Mesenchymal stem cell (in vitro differentiated cells and primary cell): ENCODE data around the gene OTX1.

Source experiments
- DNase-seq: peaks from one replicate; pipeline ENCODE4 v3.0.0-alpha.2; 2013
- H2AFZ ChIP-seq: one replicate; pipeline ENCODE4 v1.6.1; 2013; ENCODE audit warnings: low read depth, mild to moderate bottlenecking, control low read depth, inconsistent platforms, low read length, moderate library complexity
- H2AK5ac ChIP-seq: 2 replicates; pipeline ENCODE4 v1.6.1; 2013; ENCODE audit warnings: low read length, moderate library complexity, mild to moderate bottlenecking, inconsistent platforms; ENCODE audit not compliant: severe bottlenecking
- H2BK120ac ChIP-seq: one replicate; pipeline ENCODE4 v1.6.1; 2013; ENCODE audit warnings: low read depth, mild to moderate bottlenecking, inconsistent platforms, low read length, moderate library complexity
- H2BK12ac ChIP-seq, 2 experiments: one replicate each; pipeline ENCODE4 v1.6.1; 2013; ENCODE audit warnings: inconsistent platforms in 2 of 2, low read length in 2 of 2, mild to moderate bottlenecking in 2 of 2, moderate library complexity in 2 of 2, control low read depth in 1 of 2
- H2BK15ac ChIP-seq: one replicate; pipeline ENCODE4 v1.6.1; 2013; ENCODE audit warnings: mild to moderate bottlenecking, low read depth, inconsistent platforms; ENCODE audit not compliant: poor library complexity, severe bottlenecking
- H2BK5ac ChIP-seq: 2 replicates; pipeline ENCODE4 v1.6.1; 2013; ENCODE audit warnings: low read depth, mild to moderate bottlenecking, low read length, control low read depth, inconsistent platforms; ENCODE audit not compliant: poor library complexity, severe bottlenecking
- H3K14ac ChIP-seq, 2 experiments: one replicate each; pipeline ENCODE4 v1.6.1; 2013; ENCODE audit warnings: inconsistent platforms in 2 of 2, low read length in 2 of 2, control low read depth in 1 of 2, mild to moderate bottlenecking in 1 of 2, moderate library complexity in 1 of 2
- H3K18ac ChIP-seq, 2 experiments: one replicate each; pipeline ENCODE4 v1.6.1; 2013; ENCODE audit warnings: inconsistent platforms in 2 of 2, low read length in 2 of 2, control low read depth in 1 of 2, low read depth in 1 of 2, mild to moderate bottlenecking in 1 of 2
- H3K23ac ChIP-seq, 2 experiments: one replicate each; pipeline ENCODE4 v1.6.1; 2013; ENCODE audit warnings: inconsistent platforms in 2 of 2, low read length in 2 of 2, mild to moderate bottlenecking in 2 of 2, moderate library complexity in 2 of 2, control low read depth in 1 of 2
- H3K27ac ChIP-seq: 2 replicates; pipeline ENCODE4 v1.5.1; 2013; ENCODE audit warnings: mild to moderate bottlenecking, moderate library complexity, low read length, control low read depth, inconsistent platforms; ENCODE audit not compliant: poor library complexity, severe bottlenecking
- H3K27me3 ChIP-seq, 2 experiments: 2 replicates each; pipeline versions ENCODE4 v1.6.1 to v1.7.0; 2013; ENCODE audit warnings: low read length in 2 of 2, mild to moderate bottlenecking in 2 of 2, moderate library complexity in 2 of 2, control low read depth in 1 of 2, inconsistent platforms in 1 of 2; ENCODE audit not compliant: control insufficient read depth in 1 of 2, insufficient read depth in 1 of 2
- H3K36me3 ChIP-seq, 2 experiments: 2 replicates each; pipeline versions ENCODE4 v1.6.1 to v1.7.0; 2013; ENCODE audit warnings: low read length in 2 of 2, control low read depth in 1 of 2, inconsistent platforms in 1 of 2, low read depth in 1 of 2, mild to moderate bottlenecking in 1 of 2; ENCODE audit not compliant: insufficient read depth in 2 of 2, control insufficient read depth in 1 of 2
- H3K4ac ChIP-seq, 2 experiments: one replicate each; pipeline ENCODE4 v1.6.1; 2013; ENCODE audit warnings: inconsistent platforms in 2 of 2, low read length in 2 of 2, mild to moderate bottlenecking in 2 of 2, moderate library complexity in 2 of 2, control low read depth in 1 of 2, low read depth in 1 of 2
- H3K4me1 ChIP-seq: 2 replicates; pipeline ENCODE4 v1.6.1; 2013; ENCODE audit warnings: low read depth, low read length, control low read depth; ENCODE audit not compliant: control insufficient read depth, insufficient read depth
- H3K4me2 ChIP-seq: 2 replicates; pipeline ENCODE4 v1.6.1; 2013; ENCODE audit warnings: low read length, mild to moderate bottlenecking, inconsistent platforms; ENCODE audit not compliant: poor library complexity, severe bottlenecking
- H3K4me3 ChIP-seq, 2 experiments: 2 replicates each; pipeline versions ENCODE4 v1.5.1 to v1.7.0; 2013; ENCODE audit warnings: low read length in 2 of 2, mild to moderate bottlenecking in 2 of 2, control low read depth in 1 of 2, low read depth in 1 of 2; ENCODE audit not compliant: insufficient read depth in 1 of 2
- H3K79me1 ChIP-seq: replicated peaks from 2 replicates; pipeline ENCODE4 v1.6.1; 2013; ENCODE audit warnings: mild to moderate bottlenecking, control low read depth, low read length, inconsistent platforms; ENCODE audit not compliant: poor library complexity, severe bottlenecking
- H3K9ac ChIP-seq: 2 replicates; pipeline ENCODE4 v1.7.0; 2013; ENCODE audit warnings: mild to moderate bottlenecking, low read length, moderate library complexity
- H3K9me3 ChIP-seq: 2 replicates; pipeline ENCODE4 v1.7.0; 2013; ENCODE audit warnings: mild to moderate bottlenecking, low read length; ENCODE audit not compliant: control insufficient read depth
- H4K8ac ChIP-seq: one replicate; pipeline ENCODE4 v1.6.1; 2013; ENCODE audit warnings: inconsistent platforms, mild to moderate bottlenecking, low read length, moderate library complexity
- H4K91ac ChIP-seq: one replicate; pipeline ENCODE4 v1.6.1; 2013; ENCODE audit warnings: mild to moderate bottlenecking, low read length, inconsistent platforms
- WGBS: methylation state at CpG from one replicate; pipeline ENCODE4 v1.1.7; 2013; ENCODE audit warnings: mixed read lengths; 5-methylcytosine and 5-hydroxymethylcytosine counted together

The OTX1 gene

DNA sequence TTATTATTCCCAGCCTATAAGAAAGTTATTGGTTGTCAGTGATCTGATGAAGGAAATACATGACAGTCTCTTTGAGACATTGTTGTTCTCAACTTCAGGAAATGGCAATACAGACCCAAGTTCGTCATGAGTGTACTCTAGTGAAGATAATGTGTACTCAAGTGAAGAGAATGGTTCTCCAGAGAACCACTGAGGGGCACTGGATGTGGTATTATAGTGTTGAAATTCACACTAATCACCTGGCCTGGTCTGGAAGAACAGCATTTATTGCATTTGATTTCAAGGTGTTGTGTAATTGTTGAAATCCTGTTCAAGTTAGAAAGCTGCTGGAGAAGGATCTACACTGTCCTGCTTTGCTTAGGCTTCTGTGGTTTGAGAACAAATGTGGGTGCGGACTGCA lies 23.4 kb upstream of the OTX1 start:
- H2AFZ ChIP-seq: no peak overlapping the region
- 92% methylated on average over 2 of the region's 2 CpGs for WGBS
- H3K27ac ChIP-seq: no peak overlapping the region
- H3K18ac ChIP-seq: no peak overlapping the region
- H3K36me3 ChIP-seq: peaks cover 5 to 82% of the 10 kb centered on the region in 2 experiments
- no peak overlapping the region for H4K8ac ChIP-seq
- DNase-seq: no peak
- no peak overlapping the region for H3K4me3 ChIP-seq
- no peaks in the 10 kb centered on the region for H3K27me3 ChIP-seq
- no peak overlapping the region for H3K9ac ChIP-seq
- no peak overlapping the region for H3K4ac ChIP-seq
- H3K23ac ChIP-seq: no peak overlapping the region
- no peak overlapping the region for H2BK5ac ChIP-seq
- H2BK12ac ChIP-seq: no peak overlapping the region
- no peak overlapping the region for H2BK120ac ChIP-seq
- no peak overlapping the region for H3K14ac ChIP-seq
- H3K79me1 ChIP-seq: no peaks in the 10 kb centered on the region
- no peak overlapping the region for H2AK5ac ChIP-seq
- H3K9me3 ChIP-seq: no peaks in the 10 kb centered on the region
- no peak overlapping the region for H4K91ac ChIP-seq
- H2BK15ac ChIP-seq: no peak overlapping the region
- H3K4me2 ChIP-seq: no peak overlapping the region
- peaks cover 2% of the 10 kb centered on the region for H3K4me1 ChIP-seq

GRCh38 chr2:63029058-63029457 lies 21.6 kb upstream of the OTX1 start:
- peaks cover 2% of the 10 kb centered on the region for H3K4me1 ChIP-seq
- H3K4ac ChIP-seq: no peak overlapping the region
- 100% methylated on average over 1 of the region's 1 CpG for WGBS
- peaks cover under 1 to 70% of the 10 kb centered on the region in 2 experiments for H3K36me3 ChIP-seq
- no peak overlapping the region for H3K4me3 ChIP-seq
- no peaks in the 10 kb centered on the region for H3K9me3 ChIP-seq
- no peak overlapping the region for H3K18ac ChIP-seq
- H3K27ac ChIP-seq: peak overlapping the region; percentile 35
- no peak overlapping the region for H2BK15ac ChIP-seq
- H4K8ac ChIP-seq: no peak overlapping the region
- H2BK12ac ChIP-seq: no peak overlapping the region
- no peak overlapping the region for H3K9ac ChIP-seq
- H3K4me2 ChIP-seq: no peak overlapping the region
- no peak overlapping the region for H3K23ac ChIP-seq
- H3K27me3 ChIP-seq: no peaks in the 10 kb centered on the region
- no peak overlapping the region for H3K14ac ChIP-seq
- no peak for DNase-seq
- H2BK120ac ChIP-seq: no peak overlapping the region
- no peak overlapping the region for H2AFZ ChIP-seq
- H4K91ac ChIP-seq: no peak overlapping the region
- no peak overlapping the region for H2BK5ac ChIP-seq
- H2AK5ac ChIP-seq: no peak overlapping the region
- no peaks in the 10 kb centered on the region for H3K79me1 ChIP-seq

DNA sequence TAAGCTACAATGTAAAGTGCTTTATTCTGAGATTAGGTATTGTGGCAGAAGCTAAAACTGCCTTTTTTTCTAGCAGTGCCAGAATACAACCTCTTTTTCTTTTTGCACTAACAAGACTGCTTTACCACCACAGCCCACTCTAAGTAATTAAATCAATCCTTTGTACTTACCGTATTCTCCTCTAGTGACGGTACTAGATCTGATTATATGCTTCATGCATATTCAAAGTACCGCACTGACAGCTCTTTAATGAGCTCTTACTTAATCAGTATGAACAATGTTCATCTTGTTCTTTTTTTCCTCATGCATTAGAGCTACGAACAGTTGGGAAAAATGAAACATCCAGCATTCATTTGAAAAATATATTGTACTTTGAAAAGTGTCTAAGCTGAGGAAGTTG lies 16.1 kb upstream of the OTX1 start:
- H3K18ac ChIP-seq: no peak overlapping the region
- WGBS: 97% methylated on average over 3 of the region's 4 CpGs
- no peak overlapping the region for H2BK12ac ChIP-seq
- H3K27ac ChIP-seq: no peak overlapping the region
- H4K8ac ChIP-seq: no peak overlapping the region
- H3K36me3 ChIP-seq: peaks cover 0 to 44% of the 10 kb centered on the region in 2 experiments
- no peak overlapping the region for H3K14ac ChIP-seq
- H3K4ac ChIP-seq: no peak overlapping the region
- no peak overlapping the region for H4K91ac ChIP-seq
- no peaks in the 10 kb centered on the region for H3K79me1 ChIP-seq
- DNase-seq: no peak
- no peak overlapping the region for H3K4me3 ChIP-seq
- H3K4me1 ChIP-seq: peaks cover 2% of the 10 kb centered on the region
- no peaks in the 10 kb centered on the region for H3K27me3 ChIP-seq
- no peak overlapping the region for H2BK5ac ChIP-seq
- no peak overlapping the region for H2BK120ac ChIP-seq
- H3K9me3 ChIP-seq: no peaks in the 10 kb centered on the region
- no peak overlapping the region for H3K23ac ChIP-seq
- no peak overlapping the region for H2AFZ ChIP-seq
- H3K4me2 ChIP-seq: no peak overlapping the region
- no peak overlapping the region for H2BK15ac ChIP-seq
- H2AK5ac ChIP-seq: no peak overlapping the region
- H3K9ac ChIP-seq: no peak overlapping the region

DNA sequence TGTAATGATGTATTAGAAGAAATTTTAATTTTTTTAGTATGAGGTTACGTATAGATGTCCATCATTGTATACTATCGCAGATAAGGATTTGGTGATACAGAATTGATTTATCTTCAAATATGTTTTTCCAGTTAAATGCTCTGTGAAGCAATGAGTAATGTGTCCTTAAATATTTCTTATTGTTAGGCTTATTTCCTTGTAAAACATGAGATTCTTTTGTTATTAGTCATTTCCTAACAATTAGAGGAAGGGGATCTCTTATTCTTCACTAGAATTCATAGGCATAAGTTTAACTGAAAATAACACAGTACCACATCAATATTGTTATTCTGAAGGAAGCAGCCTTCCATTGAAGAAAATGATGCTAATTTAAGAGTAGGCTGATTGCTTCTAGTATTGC lies 15.5 kb upstream of the OTX1 start:
- Histone ChIP-seq H3K14ac (no peak overlapping the region), H3K23ac (no peak overlapping the region), H2BK12ac (no peak overlapping the region), H2BK5ac (no peak overlapping the region), H3K9ac (no peak overlapping the region), H3K79me1 (no peaks in the 10 kb centered on the region), H4K91ac (no peak overlapping the region), H3K18ac (no peak overlapping the region), H3K4ac (no peak overlapping the region), H2AFZ (no peak overlapping the region), H3K27ac (no peak overlapping the region), H3K4me3 (no peak overlapping the region), H2BK120ac (no peak overlapping the region), H3K36me3 (peaks cover 0 to 43% of the 10 kb centered on the region in 2 experiments), H2BK15ac (no peak overlapping the region), H2AK5ac (no peak overlapping the region), H3K4me1 (peaks cover 2% of the 10 kb centered on the region), H3K9me3 (no peaks in the 10 kb centered on the region), H3K4me2 (no peak overlapping the region), H4K8ac (no peak overlapping the region), H3K27me3 (no peaks in the 10 kb centered on the region)
- DNase-seq: no peak
- WGBS: 96% methylated on average over 2 of the region's 2 CpGs
